Hypothalamus (tissue), 51 donors: ENCODE measurements around the gene TMPRSS7.
"Not testable (repeated sequence)": the region's sequence is repeated elsewhere in the genome, so short reads cannot be mapped to it uniquely, and the experiment has no call there.

Experiments used
- DNase-seq, 51 donors: peaks; one replicate each; lab custom pipeline; 2025; lab: John Stamatoyannopoulos, UW

Gene TMPRSS7

DNA sequence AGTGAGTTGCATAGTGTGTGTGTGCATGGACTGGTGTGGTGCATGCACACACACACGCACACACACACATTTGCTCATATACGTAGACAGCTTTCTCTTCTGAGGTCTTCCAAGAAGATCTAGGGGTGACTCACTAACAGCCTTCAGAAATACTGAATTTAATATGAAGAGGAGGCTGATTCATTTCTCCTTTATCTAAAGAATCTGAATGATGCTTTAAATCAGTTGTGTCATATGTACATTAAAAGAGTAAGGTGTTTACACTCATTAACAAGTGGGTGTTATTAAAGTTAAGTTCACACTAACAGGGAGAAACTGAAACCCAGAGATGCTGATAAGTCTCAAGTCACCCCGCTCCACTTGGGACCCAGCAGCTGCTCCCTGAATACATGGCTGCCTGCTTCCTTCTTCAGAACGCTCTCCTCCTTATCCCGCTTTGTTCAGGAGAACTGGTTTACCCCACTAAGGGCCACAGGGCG, 22.0 kb downstream of the TMPRSS7 start:
- no peak for DNase-seq

DNA sequence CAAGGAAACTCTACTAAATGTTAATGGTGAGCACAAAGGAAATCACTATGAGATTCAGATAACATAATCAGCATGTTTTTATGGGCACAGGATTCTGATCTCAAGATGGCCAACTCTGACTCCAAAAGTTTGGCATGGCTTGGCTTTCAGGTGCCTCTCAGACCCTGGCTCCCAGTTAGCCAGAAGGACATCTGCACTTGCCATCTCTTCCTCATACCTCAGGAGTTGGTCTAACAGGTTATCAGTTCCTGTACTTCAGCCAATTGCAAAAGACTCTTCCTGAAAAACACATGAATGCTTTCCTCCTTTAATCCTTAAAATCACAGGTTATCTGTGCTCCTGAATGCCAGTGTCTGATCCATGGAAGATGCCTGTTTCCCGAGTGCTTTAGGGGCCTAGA, 25.0 kb downstream of the TMPRSS7 start:
- no peak for DNase-seq

DNA sequence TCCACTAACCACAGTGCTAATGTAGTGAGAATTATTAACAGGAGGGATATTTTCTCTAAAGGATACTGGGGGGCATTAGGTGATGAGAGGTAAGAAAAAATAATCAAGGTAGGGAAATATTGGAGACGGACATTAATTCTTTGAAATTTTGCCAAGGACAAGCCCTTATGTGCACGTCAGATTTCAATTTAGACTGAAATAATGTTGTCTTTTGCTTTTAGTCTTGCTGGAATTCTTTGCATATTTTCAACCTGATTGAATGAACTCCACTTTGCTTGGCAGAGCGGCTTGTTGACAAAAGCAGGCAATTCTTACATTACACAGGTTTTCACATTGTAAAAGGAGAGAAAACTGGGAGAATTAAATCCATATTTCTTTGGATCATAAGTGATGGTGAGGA, 26.6 kb downstream of the TMPRSS7 start:
- no peak for DNase-seq

DNA sequence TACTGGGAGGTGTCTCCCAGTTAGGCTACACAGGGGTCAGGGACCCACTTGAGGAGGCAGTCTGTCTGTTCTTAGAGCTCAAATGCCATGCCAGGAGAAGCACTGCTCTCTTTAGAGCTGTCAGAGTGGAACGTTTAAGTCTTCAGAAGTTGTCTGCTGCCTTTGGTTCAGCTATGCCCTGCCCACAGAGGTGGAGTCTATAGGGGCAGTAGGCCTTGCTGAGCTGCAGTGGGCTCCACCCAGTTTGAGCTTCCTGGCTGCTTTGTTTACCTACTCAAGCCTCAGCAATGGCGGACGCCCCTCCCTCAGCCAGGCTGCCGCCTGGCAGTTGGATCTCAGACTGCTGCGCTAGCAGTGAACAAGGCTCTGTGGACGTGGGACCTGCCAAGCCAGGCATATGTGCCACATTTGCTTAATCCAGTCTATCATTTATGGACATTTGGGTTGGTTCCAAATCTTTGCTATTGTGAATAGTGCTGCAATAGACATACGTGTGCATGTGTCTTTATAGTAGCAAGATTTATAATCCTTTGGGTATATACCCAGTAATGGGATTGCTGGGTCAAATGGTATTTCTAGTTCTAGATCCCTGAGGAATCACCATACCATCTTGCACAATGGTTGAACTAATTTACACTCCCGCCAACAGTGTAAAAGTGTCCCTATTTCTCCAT, 38.0 kb downstream of the TMPRSS7 start:
- DNase-seq: not testable (repeated sequence)

DNA sequence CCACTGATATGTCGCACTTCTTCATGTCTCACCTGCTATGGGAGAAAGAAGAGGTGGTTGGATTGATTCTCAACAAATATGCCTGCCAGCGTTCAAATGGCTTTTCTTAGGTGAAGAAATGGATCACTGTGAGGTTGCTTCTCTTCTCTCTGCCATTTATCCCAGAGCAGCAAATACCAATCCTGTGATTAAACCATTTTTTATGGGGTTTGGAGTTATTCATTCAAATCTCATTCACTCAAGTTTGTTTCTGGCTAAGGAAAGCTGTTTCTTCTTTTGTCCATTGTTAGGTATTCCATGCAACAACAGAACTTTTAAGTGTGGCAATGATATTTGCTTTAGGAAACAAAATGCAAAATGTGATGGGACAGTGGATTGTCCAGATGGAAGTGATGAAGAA, 39.5 kb downstream of the TMPRSS7 start:
- no peak for DNase-seq

DNA sequence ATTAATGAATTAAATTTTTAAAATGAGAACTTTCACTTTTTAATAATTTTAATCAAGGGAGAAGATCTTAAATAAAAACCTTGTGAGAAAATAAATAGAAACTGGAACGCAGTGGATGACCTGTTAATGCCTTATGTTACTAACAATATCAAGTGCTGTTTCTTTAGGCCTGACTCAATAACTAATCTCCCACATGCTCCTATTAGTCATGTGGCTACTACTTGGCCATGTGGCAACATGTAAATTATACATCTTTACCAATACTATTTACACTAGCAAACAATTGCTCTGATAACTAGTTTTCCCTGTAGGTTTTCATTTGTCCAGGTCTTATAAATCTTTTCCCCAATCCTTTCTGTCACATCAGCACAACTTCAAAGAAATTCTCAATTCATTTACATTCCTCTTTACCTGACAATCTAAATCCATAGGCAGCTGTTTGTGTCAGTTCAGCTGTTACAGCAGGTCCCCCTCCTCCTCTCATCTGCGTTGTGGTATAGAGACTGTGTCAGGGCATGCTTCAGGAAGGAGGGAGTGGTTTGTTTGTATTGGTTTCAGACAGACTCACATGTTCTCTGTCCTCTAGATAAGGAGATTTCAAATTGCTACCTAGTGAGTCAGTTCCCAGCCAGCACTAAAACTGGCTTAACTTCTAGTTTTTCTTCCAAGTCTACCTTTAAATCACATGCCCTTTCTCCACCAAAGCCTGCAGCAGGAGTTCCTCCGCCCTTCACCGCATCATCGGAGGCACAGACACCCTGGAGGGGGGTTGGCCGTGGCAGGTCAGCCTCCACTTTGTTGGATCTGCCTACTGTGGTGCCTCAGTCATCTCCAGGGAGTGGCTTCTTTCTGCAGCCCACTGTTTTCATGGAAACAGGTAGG, 40.3 kb downstream of the TMPRSS7 start:
- DNase-seq: no peak

DNA sequence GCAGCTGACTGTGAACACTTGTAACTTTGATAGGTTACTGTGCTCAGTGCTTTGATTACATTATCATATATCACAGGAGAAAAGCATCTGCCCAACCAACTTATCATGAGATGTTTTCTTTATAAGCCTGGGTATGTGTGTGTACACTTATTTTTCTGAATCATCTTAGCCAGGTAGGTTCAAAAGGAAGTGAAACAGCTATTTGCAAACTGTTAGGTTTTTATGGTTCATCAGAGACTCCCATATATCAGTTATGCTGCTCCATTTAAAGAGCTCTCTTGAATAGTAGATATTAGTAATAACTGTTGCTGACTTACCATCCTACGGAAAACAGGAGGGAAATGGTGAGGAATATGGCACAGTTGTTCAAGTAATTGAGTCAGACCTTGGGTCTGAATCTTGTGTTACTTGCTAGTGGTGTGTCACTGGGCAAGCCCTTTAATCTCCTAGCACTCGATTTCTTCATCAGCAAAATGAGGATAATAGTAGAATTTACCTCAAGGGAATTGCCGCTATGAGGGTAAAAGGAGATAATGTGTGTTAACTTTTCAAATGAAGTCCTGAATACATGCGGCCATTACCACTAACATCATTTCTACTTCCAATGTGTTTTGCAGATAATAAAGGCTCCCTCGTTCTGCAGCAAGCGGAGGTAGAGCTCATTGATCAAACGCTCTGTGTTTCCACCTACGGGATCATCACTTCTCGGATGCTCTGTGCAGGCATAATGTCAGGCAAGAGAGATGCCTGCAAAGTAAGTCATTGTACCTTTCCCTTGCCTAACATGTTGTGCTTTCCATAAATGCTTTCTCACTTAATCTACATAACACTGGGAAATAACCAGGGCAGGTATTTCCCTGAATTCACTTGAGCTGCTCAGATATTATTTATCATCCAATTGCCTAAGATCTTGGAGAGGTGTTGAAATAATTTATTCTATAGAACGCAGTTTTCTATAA, 43.9 kb downstream of the TMPRSS7 start:
- DNase-seq: no peak

DNA sequence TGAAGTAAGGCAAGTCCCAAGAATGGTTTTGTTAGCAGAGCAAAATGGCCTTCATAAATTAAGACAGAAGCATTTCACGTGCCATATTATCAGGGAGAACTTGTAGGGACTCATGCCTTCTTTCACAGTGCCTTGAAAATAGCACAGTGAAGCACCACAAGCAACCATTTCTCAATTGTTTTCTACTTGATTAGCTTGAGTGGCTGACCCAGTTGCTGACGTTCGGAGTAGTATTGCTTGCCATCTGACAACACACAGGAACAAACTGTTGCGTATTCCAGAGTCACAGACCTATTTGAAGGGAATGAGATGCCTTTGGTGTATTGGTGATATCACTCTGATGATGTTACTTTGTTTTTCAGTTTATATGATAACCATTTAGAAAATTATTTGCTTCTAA, 48.7 kb downstream of the TMPRSS7 start:
- no peak for DNase-seq

DNA sequence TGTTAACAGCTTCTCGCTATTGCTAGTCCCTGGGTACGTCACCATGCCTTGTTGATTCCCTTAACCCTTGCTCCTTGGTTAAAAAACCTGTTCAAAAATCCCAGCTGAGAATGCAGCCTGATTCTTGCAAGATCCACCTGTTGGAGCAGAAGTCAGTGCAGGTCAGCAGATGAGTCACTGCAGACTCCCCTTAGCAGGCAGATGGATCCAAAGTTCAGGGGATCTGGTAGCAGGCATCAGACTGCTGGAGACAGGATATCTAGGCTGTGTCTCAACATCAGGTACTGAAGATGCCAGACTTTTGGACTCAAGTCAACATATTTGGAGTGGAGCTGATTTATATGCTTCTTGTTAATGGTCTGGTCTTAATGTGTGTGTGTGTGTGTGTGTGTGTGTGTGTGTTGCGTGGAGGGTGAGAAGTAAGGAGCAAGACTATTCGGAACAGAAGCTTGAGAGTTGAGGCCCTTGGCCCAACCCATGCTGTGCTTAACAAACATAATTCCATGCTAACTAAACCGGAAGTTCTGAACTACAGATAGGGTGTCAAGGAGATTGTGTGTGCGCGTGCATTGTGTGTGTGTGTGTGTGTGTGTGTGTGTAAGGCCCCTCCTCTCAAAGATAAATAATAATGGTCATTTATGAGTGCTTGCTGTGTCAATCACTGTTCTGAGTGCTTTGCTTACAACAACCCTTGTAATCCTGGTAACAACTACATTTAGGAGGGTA, 50.6 kb downstream of the TMPRSS7 start:
- no peak for DNase-seq

DNA sequence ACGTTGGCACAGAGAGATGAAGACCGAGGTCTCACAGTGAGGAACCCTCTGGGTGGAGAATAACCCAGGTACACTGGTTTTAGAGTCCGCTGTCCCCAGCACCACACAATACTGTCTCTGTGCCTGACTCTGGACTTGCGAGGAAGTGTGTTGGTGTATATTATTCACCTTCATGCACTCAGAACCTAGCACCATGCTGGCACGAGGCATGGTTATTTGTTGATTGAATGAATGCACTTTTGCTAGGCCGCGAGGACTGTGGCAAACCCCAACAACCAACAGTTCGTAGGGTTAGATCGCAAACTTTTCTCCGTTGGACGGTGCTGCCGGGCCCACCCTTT, 51.2 kb downstream of the TMPRSS7 start:
- DNase-seq: no peak

DNA sequence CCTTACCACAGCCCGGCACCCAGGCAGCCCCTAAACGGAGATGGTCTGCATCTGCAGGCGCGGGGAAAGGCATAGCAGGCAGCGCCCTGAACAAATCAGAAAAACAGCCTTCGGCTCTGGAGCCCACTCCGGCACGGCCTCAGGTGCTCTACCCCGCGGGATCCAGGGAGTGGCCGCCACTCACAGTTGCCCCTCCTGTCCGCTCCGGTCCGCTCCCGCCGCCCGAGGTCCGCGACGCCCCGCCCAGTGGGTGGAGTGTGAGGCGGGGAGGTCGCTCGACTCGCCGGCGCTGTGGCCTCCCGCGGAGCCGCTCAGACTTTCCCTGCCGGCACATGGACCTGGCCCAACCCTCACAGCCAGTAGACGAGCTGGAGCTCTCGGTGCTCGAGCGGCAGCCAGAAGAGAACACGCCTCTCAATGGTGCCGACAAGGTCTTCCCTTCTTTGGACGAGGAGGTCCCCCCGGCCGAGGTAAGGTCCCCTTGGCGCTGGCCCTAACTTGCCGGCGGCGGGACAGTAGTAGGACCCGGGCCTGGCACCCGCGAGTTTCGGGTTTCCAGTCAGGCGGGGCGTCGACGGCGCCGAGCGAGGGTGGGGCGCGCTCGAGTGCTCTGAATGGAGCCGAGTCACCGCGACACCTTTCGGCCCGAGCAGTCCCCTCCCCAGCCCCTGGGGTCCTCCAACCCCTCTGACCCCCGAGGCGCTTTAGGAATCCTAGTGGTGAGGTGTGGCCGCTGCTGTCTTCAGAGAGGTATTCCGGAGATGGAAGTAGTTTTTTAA, 51.7 kb downstream of the TMPRSS7 start, which contains the start of gene C3orf52:
C3orf52 (plus strand) TSS at position 314 of the 779 bp plus-strand sequence; CDS start at position 333, 19 bp downstream.
- DNase-seq: peak in 39 of 51 donors; percentile 2 to 64 (median 22)

DNA sequence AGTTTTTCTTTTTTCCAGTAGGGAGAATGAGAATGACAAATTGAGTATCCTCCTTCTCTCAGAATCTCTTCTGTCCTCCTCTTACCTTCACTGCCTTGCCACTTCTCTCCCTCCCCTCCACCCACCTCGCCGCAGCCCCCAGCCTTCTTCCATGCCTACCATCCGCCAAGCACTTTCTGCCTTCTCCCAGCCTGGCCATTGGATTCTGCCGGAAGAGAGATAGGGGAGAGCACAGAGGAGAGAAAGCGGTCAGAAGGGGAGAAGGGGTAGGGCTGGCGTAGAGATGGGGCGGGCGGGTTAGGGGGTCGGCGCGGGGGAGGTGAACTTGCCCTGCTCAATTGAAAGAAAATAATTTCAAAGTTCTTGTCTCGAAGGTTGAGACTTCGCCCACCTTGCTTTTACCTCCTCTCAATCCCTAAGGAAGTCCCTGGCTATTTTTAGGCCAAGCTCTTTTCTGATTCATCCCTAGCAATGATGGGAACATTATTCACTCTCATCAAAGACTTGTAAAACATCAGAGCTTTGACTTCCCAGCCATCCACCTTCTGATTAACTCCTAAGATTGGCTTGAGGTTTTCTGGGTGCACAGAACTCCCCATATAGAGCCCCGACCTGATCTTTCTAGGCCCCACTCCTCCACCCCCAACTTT, 52.5 kb downstream of the TMPRSS7 start:
- peak in 1 of 51 donors; percentile 3 for DNase-seq

DNA sequence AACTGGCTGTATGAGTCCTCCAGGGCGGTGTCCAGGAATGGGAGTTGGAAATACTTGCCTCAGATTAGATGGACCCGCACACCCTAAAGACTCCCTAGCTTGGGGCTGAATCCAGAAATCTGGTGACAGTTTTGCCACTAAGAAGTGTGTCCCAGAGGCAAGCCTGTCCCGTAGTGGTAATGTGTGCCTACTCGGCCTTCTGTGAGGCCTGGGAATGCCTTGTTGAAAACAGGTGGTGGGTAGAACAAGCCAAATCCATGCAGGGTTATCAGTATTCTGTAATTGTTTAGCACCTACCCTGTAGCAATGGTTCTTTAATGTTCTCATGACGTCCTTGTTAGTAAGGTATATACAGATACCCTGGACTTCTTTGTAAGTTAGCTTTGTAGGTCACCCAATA, 53.2 kb downstream of the TMPRSS7 start:
- DNase-seq: no peak

DNA sequence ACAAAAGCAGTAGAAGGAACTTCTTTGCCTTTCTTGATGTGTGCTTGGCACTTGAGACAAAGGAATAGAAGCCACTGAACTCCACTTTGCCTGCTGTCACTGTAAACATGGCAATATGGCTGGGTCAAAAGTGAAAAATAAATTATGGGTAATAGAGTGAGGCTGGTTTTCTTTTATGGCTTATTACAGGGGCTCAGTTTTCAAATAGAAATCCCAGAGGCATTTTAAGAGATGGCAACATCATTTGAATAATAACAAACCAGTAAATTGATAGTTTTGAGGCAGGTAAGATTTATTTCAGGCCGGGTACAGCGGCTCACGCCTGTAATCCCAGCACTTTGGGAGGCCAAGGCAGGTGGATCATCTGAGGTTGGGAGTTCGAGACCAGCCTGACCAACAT, 54.4 kb downstream of the TMPRSS7 start:
- no peak for DNase-seq

DNA sequence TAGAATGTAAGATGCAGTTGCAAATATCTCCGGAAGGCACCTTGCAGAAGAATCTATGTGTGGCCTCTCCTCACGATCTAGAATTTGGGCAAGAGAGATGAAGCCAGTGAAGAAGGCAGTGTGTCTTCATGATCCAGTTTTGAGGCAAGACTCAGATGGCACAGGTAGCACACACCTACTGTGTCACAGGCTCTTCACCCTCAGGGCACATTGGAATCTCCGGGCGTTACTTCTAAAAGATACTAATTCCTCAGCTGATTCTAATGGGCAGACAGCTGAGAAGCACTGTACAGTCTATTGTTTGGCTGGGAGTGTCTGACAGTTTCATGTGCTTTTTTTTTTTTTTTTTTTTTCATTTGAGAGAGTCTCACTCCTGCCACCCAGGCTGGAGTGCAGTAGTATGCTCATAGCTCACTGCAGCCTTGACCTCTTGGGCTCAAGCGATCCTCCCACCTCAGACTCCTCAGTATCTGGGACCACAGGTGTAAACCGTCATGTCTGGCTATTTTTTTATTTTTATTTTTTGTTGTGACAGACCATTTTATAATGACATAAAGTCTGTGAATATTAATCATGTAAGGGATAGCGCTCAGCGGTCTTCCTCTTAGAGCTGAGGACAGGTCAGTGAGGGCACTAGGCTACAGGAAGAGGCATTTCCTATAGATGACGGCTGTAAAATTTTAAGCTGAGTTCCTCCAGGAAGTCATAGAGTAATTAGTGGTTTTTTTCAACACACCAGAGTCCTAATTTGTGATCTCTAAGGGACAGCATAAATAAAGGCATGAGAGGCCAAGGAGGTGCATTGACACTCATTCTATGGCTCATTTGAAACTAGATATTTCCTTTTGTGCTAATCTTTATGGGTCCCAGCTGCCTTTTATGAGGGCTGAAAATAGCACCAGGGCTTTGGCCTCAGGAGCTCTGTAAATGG, 55.7 kb downstream of the TMPRSS7 start:
- DNase-seq: no peak

DNA sequence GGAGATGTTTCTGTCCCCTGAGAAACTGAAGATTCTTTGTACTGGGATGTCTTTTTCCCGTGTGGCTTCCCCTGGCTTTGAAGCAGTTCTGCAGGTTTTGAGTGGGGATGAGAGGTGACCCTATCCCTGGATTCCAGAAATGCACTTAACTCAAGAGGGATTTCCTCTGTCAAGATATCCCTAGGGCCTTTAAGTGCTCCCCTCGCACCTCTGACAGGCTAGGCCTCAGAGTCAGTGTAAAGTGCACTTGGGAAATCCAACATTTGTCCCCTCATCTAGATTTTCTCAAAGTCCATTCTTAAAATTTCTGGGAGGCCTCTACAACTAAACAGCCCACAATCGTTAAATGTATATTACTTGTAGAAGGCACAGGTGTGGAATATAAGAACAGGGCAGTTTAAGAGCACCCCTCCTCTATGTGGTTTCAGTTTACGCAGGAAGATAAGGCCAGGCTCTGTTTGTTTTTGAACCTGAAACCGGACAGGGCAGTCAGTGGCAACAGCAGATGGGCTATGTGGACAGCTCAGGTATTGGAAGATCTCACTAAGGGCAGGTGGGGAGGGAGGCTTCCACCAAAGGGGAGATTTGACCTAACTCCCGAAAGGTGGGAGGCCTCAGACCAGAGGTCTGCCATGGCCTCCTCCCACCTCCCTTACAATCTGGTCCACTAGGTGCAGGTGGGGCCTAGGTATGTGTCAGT, 56.5 kb downstream of the TMPRSS7 start:
- no peak for DNase-seq
